Globus pallidus (tissue), 1 donor: ENCODE measurements around the gene COBL.

Experiments
- DNase-seq: peaks from one replicate; pipeline ENCODE4 v3.0.0-alpha.2; 2015; ENCODE audit warnings: low spot score

COBL gene

DNA sequence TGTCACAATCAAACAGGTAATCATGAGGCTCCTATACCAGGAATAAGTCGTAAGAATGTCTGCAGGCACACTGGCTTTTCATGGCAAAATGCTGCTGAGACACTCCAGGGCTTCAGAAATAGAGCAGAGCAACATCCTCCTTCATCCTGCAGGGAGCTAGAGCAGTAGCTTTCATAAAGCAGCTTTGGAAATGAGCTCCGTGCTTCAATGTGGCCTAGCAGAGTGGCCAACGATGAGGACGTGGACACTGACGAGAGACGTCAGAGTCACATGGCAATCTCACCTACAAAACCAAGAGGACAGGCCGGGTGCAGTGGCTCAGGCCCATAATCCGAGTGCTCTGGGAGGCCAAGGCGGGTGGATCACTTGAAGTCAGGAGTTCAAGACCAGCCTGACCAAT is 9.8 kb downstream of the COBL start:
- DNase-seq: peak; percentile 47

DNA sequence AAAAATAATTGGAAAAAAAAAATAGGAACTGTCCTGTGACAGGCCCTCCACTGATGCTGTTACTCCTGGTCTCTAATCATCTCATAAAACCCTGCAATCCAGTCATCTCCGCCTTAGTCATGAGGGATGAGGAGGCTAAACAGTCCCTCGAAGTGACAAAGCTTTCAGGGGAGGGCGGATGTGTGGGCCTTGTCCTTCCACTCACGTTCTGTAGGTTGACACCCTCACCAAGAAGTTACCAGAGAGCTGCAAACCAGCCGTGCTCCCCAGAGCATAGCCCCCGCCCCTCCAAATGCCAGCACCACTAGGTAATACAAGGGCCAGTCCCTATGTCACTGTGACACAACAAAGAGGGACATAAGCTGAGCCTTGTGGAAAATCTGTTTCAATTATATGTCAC is 11.9 kb downstream of the COBL start:
- peak; percentile 42 for DNase-seq

DNA sequence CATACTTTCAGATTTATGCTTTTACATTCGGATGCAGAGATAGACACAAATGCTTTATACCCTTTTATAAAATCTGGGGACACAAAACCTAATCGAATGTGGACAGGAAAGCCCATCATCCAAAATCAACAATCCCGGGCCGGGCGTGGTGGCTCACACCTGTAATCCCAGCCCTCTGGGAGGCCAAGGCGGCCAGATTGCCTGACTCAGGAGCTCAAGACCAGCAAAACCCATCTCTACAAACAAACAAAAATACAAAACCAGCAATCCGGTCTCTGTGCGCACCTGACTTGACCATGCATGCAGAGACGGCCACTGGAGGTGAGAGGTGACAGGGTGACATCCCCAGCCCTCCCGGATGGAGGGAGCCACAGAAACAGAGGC is 13.5 kb downstream of the COBL start:
- no peak for DNase-seq

- peak; percentile 21 for DNase-seq
Measured at GRCh38 chr7:51301806-51302205, 14.8 kb downstream of the COBL start.

DNA sequence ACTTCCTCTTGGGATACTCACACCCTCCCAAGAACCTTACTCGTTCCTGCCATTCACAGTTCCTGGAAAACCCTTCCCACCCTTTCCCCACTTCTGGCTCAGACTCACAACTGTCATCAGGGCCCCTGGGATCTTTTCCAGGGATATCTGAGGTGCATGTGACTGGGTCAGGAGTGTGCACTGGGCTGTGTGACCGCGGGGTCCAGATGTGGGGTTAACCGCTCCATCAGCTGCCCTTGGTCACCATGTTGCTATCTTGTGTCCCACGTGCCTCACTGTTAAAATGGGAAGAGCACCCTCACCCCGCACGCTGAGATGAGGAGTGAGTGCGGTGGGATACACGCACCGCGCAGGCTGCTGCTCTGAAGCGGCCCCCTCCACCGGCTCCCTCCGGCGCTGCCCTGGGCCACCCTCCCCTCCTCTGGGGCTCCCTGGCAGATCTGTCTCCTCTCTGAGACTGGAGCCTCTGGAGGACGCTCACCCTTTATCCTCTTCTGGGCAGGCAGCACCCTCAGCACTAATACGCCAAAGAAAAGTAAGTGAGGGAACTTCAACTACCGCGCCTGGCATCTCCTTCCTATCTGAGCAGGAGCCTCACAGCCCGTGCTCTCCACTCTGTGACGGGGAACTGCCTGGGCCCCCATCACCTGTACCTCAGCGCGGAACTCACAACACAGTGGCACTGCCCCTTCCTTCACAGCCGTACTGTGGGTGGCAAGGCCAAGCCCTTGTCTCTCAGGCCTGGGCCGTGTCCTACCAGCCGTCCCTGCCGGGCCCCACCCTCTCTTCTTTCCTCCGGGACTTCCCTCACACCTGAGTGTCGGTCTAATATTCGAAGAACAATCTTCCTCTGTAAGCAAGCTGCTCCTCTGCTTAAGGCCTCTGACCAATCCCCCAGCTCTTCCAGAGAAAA is 15.6 kb downstream of the COBL start:
- peak; percentile 33 for DNase-seq

DNA sequence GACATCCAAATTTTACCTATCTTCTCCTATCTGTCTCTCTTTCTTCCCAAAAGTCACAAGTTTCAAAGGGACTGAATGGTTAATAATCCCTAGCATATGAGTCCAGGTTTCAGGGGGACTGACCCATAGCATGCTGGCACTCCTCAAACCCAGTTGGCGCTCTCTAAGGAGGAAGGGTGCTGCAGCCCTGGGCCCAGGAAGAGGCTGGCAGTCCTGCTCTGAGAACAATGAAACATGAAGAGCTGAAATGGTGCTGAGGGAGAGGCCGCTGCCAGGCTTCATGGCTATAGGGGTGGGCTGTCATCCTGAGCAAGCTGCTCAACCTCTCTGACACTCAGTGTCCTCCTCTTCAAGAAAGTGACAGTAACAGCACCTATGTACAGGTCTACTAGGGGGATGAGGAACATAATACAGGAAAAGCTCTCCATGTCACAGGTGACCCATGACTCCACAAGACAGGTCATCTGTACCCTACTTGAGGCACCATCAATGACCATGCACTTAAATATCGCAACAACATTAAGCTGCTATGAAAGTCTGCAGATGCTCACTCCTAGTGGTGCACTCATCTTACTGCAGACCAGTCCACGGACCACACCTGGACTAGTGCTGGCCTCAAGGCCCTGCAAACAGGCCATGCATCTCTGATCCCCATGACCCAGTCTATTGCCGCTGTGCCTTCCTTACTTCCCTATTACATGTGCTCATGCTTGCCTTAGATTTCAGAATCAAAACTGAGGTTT is 17.0 kb downstream of the COBL start:
- peak; percentile 54 for DNase-seq

GRCh38 chr7:51298912-51299311 is 17.7 kb downstream of the COBL start:
- DNase-seq: no peak

- no peak for DNase-seq
Measured at GRCh38 chr7:51297986-51298385, 18.6 kb downstream of the COBL start.

- no peak for DNase-seq
Measured at GRCh38 chr7:51295440-51296245, 21.0 kb downstream of the COBL start.

DNA sequence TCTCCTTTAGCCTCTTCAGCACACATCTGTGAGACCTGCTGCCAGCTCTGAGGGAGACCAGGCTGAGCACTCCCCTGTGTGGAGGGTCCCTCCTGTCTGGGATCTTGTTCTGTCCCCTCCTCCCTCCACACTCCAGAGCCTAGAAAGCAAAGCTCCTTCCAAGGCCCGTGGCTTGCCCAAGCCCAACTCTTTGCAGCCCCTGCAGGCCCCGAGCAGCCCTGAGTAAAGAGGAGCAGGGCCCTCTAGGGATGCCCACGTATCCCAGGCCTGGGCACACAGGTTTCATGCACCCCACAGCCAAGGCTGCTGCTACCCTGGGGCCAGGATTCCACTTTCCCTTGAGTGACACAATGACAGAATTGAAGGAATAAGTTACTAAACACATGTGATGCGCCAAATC is 24.0 kb downstream of the COBL start:
- no peak for DNase-seq

DNA sequence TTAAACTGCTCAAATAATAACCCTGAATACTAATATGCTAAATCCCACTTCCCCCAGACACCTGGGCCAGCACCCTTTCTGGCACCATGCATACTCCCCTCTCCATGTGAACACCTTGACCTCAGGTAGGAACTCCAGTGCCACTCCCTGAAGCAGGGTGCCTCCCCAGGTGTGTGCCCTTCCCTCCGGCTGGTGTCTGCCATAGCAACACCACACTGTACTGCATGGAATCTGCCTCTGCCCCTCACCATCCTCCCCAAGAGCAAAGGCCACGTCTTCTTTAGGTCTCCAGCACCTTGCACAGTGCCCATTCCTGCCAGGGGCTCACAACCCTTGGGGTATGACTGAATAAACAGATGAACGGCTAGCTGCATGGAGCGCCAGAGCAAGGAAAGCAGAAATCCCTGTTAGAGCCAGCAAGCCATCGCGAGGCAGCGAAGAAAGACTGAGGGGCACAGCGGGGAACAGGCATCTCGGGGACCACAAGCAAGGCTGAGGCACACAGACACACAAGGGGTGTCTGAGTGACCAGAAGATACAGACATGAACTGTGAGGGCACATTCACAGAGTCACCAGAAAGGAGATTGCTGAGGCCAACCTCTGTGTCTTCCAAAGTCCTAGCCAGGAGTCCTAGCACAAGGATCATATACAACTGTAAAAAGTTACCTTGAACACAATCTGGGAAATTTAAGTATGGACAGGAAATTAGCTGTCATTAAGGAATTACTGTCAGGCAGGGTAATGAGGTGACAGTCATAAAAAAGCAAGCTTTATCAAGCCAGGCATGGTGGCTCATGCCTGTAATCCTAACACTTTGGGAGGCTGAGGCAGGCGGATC is 25.7 kb downstream of the COBL start:
- DNase-seq: no peak

- DNase-seq: no peak
Measured at GRCh38 chr7:51290304-51290637, 26.3 kb downstream of the COBL start.

- peak; percentile 71 for DNase-seq
Measured at GRCh38 chr7:51289623-51290303, 26.8 kb downstream of the COBL start.

DNA sequence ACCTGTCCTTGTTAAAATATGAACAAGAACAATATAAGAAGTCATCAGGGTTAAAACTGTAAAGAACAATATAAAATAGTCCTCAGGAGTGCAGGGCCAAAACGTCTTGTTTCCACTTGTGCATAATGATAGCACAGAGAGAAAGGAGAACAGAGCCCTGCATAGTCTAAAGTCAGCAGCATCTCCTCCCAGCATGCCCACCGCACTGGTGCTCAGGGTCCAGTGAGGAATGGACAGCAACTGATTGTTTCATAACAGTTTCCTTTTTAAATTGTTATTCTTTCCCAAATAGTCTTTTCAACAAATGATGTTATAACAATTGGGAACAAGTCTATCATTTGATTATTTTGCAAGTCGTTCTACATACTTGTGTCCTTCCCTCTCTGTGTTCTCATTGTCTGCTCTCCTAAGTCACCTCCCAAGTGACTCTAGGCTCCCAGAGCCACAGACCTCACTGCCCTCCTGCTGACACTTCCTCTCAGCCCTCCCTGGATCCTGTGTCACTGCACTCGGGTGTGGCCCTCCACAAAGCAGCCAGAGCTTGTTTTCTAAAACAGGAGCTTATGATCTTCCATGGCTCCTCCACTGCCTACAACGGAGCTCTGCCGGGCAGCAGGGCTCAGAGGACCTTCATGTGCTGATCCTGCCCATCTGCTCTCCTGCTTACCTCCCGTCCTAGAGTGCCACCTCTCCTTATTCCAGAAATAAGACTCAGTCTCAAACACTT is 27.6 kb downstream of the COBL start:
- no peak for DNase-seq

DNA sequence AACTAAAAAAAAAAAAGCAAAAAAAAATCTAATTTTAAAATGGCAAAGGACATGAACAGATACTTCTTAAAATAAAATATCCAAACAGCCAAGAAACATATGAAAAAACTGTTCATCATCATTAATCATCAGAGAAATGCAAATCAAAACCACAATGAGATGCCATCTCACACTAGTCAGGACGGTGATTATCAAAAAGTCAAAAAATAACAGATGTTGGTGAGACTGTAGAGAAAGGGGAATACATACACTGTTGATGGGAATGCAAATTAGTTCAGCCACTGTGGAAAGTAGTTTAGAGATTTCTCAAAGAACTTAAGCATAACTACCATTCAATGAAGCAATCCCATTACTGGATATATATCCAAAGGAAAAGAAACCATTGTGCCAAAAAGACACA is 30.2 kb downstream of the COBL start:
- DNase-seq: no peak

- DNase-seq: no peak
Measured at GRCh38 chr7:51280156-51280555, 36.5 kb downstream of the COBL start.

- DNase-seq: no peak
Measured at GRCh38 chr7:51279391-51280023, 37.1 kb downstream of the COBL start.

- DNase-seq: no peak
Measured at GRCh38 chr7:51278797-51279196, 37.8 kb downstream of the COBL start.

GRCh38 chr7:51276967-51277366 is 39.6 kb downstream of the COBL start:
- peak; percentile 81 for DNase-seq

DNA sequence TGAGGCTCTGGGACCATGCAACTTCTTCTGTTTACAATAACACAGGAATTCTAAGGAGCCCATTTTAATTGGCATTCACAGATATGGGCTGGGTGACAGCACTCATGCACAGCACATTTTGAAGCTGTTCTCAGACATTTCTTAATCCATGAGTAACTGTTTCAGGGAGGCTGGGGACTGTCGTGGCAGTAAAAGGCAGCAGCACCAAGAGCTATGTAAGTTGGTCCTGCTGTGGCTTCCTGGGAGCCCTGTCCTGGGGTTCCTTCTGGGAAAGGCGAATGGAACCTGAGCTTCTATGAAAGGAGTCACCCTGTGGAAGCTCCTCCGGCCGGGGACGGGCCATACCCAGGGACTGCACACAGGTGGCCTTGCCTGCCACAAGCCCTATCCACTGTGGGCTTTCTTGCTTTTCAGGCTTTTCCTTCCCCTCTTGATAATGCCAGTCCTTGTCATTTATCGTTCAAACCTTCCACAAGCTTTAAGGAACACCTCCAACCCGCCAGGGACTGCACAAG is 40.5 kb downstream of the COBL start:
- no peak for DNase-seq
